ENCODE results near the gene RAPGEF4.
"Not testable (repeated sequence)": the region's sequence is repeated elsewhere in the genome, so short reads cannot be mapped to it uniquely, and the experiment has no call there.

RAPGEF4 gene

GRCh38 chr2:173079141-173079540 is 343.5 kb downstream of the RAPGEF4 start:
- no peak for DNase-seq

GRCh38 chr2:173079973-173080860 is 344.6 kb downstream of the RAPGEF4 start:
- DNase-seq = no peak

GRCh38 chr2:173086518-173087213 is 351.0 kb downstream of the RAPGEF4 start:
- DNase-seq = no peak

- DNase-seq = no peak
These were observed 351.6 kb downstream of the RAPGEF4 start for GRCh38 chr2:173087214-173087581.

GRCh38 chr2:173087793-173088496 is 352.3 kb downstream of the RAPGEF4 start:
- peak; percentile 51 for DNase-seq

- no peak for DNase-seq
These were observed 354.7 kb downstream of the RAPGEF4 start for GRCh38 chr2:173090276-173090877.

GRCh38 chr2:173090973-173091660 is 355.5 kb downstream of the RAPGEF4 start:
- no peak for DNase-seq

- DNase-seq = no peak
These were observed 356.3 kb downstream of the RAPGEF4 start for GRCh38 chr2:173091910-173092309.

GRCh38 chr2:173092844-173093402 is 357.3 kb downstream of the RAPGEF4 start:
- no peak for DNase-seq

GRCh38 chr2:173093617-173094016 is 358.0 kb downstream of the RAPGEF4 start:
- DNase-seq = not testable (repeated sequence)

- DNase-seq = no peak
These were observed 359.1 kb downstream of the RAPGEF4 start for GRCh38 chr2:173094731-173095130.

- DNase-seq = no peak
These were observed 359.7 kb downstream of the RAPGEF4 start for GRCh38 chr2:173095356-173095755.

- no peak for DNase-seq
These were observed 363.6 kb downstream of the RAPGEF4 start for GRCh38 chr2:173099271-173099670.

- DNase-seq = no peak
These were observed 364.2 kb downstream of the RAPGEF4 start for GRCh38 chr2:173099804-173100203.

- DNase-seq = no peak
These were observed 366.0 kb downstream of the RAPGEF4 start for GRCh38 chr2:173101687-173102086.
